ENCODE results near the gene VPS35. TPM values are rescaled to one million over a fixed set of nuclear protein-coding genes. Genes with fewer than 3 reads are reported as not detected.

Gene VPS35
- total and polyA plus RNA-seq, 2 of the 13 experiments (the other 11 are each of a cell fraction or from before 2014, with no cell fraction given): 30.7 to 136 TPM

DNA sequence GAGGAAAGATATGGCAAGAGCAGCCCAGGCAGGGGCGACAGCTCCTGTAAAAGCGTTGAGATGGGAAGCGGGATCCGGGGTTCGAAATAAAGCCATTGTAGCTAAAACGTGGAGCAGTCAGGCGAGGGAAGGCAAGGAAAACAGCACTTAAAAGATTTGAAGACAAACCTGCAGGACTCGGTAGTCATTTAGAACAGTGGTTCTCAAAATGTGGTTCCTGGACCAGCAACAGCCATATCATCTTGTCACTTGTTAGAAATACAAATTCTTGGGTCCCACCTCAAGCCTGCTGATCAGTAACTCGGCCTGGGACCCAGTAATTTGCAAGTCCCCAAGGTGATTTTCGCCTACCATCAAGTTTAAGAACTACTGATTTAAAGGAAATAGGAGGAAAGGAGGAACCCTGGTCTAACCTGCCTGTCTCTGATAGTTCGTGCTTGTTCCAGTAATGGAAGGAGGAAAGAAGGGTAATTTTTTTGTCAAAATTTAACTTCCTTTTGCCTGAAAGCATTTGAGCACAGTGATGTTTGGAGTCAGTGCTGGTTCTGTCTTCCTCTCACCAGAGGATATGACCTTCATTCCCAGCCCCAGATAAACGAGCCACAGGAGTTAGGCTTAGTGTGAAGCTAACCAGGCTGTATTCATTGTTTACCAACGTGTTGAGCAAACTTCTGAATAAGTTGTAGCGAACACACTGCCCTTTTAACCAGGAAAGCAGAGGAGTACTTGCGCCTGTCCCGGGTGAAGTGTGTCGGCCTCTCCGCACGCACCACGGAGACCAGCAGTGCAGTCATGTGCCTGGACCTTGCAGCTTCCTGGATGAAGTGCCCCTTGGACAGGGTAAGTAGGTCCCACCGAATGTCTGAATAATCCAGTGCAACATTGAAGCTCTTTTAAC, 1.6 kb upstream of the VPS35 start (continued):
- no peak for TF ChIP-seq ZBTB40 (IDR thresholded peaks at IDR 0.05)
- TF ChIP-seq ZBTB40 (CRISPR knock-in tag; IDR thresholded peaks at IDR 0.05): no peak
- no peak for TF ChIP-seq ZBTB3 (CRISPR knock-in tag; IDR thresholded peaks at IDR 0.05; ENCODE audit: borderline replicate concordance, low read depth)
- peak; percentile 37; the same call in 1 of the 2 replicates for TF ChIP-seq HOMEZ (CRISPR knock-in tag; IDR thresholded peaks at IDR 0.05; ENCODE audit: low read depth)
- TF ChIP-seq CC2D1A (CRISPR knock-in tag; IDR thresholded peaks at IDR 0.05): no peak
- TF ChIP-seq NFRKB (IDR thresholded peaks at IDR 0.05): no peak
- TF ChIP-seq GPN1 (CRISPR knock-in tag; IDR thresholded peaks at IDR 0.05; ENCODE audit: borderline replicate concordance): no peak
- no peak for TF ChIP-seq HIVEP1 (CRISPR knock-in tag; IDR thresholded peaks at IDR 0.05)
- TF ChIP-seq REXO4 (CRISPR knock-in tag; IDR thresholded peaks at IDR 0.05; ENCODE audit: borderline replicate concordance): no peak
- no peak for TF ChIP-seq ZNF543 (CRISPR knock-in tag; IDR thresholded peaks at IDR 0.05)
- TF ChIP-seq, protein P1, sequence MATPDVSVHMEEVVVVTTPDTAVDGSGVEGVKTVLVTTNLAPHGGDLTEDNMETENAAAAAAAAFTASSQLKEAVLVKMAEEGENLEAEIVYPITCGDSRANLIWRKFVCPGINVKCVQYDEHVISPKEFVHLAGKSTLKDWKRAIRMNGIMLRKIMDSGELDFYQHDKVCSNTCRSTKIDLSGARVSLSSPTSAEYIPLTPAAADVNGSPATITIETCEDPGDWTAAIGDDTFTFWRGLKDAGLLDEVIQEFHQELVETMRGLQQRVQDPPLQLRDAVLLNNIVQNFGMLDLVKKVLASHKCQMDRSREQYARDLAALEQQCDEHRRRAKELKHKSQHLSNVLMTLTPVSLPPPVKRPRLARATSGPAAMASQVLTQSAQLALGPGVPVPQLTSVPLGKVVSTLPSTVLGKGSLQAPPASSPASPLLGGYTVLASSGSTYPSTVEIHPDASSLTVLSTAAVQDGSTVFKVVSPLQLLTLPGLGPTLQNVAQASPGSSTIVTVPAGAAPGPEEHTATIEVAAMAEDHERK (CRISPR knock-in tag; IDR thresholded peaks at IDR 0.05; ENCODE audit: low read depth): no peak
- TF ChIP-seq ZKSCAN1 (IDR thresholded peaks at IDR 0.05; ENCODE audit: low read length): no peak
- no peak for TF ChIP-seq HNRNPL (IDR thresholded peaks at IDR 0.05; ENCODE audit: low read depth, low read length)
- TF ChIP-seq CAMTA2 (CRISPR knock-in tag; IDR thresholded peaks at IDR 0.05; ENCODE audit: borderline replicate concordance): no peak
- no peak for TF ChIP-seq SRSF4 (IDR thresholded peaks at IDR 0.05; ENCODE audit: low read depth, low read length, poor library complexity, severe bottlenecking)
- TF ChIP-seq BCL6 (CRISPR knock-in tag; IDR thresholded peaks at IDR 0.05): peak; percentile 59
- TF ChIP-seq ARHGAP35 (CRISPR knock-in tag; IDR thresholded peaks at IDR 0.05; ENCODE audit: borderline replicate concordance): no peak
- TF ChIP-seq YY1 (IDR thresholded peaks at IDR 0.05; ENCODE audit: insufficient read depth, insufficient replicate concordance, low read depth, low read length): no peak
